Activated B cell treated with CpG ODN at 0.5 μM for 24 hours (primary cell): ENCODE data around the gene CHST15. TPM values are rescaled to one million over a fixed set of nuclear protein-coding genes. Genes with fewer than 3 reads are reported as not detected.

ENCODE experiments used
- ATAC-seq: fragments of 200-7000 bp; cut with Tn5 transposase; one replicate; pipeline ENCODE4 v1.10.0; 2021; ENCODE audit warnings: low read depth, mild to moderate bottlenecking, moderate library complexity
- CTCF ChIA-PET: fragments of 350-600 bp; sonication (Branson Sonifier 250); formaldehyde crosslinking; loops from one replicate; lab custom pipeline; 2021; ENCODE audit warnings: antibody characterized with exemption; lab: Charles Lee
- POLR2A ChIA-PET: fragments of 350-600 bp; sonication (Branson Sonifier 250); formaldehyde crosslinking; loops from one replicate; lab custom pipeline; 2021; ENCODE audit warnings: antibody characterized with exemption; lab: Charles Lee
- DNase-seq: peaks from one replicate; pipeline ENCODE4 v3.0.0; 2022
- H3K27ac Mint-ChIP-seq: one replicate; pipeline ENCODE4 v1.8.0; 2020; ENCODE audit warnings: mixed read lengths
- H3K27me3 Mint-ChIP-seq: one replicate; pipeline ENCODE4 v1.8.0; 2021; ENCODE audit warnings: mixed read lengths
- H3K36me3 Mint-ChIP-seq: one replicate; pipeline ENCODE4 v1.8.0; 2021; ENCODE audit warnings: low read depth, mixed read lengths
- H3K4me1 Mint-ChIP-seq: one replicate; pipeline ENCODE4 v1.8.0; 2021; ENCODE audit warnings: mixed read lengths
- H3K4me3 Mint-ChIP-seq: one replicate; pipeline ENCODE4 v1.8.0; 2020; ENCODE audit warnings: mild to moderate bottlenecking, mixed read lengths
- H3K9me3 Mint-ChIP-seq: one replicate; pipeline ENCODE4 v1.8.0; 2020; ENCODE audit warnings: mixed read lengths
- intact Hi-C: fragments of 100-400 bp; cut with micrococcal nuclease; formaldehyde crosslinking; loops from one replicate; pipeline ENCODE4 v1.15.1; 2024
- total RNA-seq: library from RNA; stranded (reverse); gene quantifications from 2 replicates; pipeline ENCODE4 v1.2.3, GENCODE V29; 2022
- TF ChIP-seq, protein P1 (sequence below): fragments of 200-600 bp; IDR thresholded peaks from one replicate; pipeline ENCODE4 v1.8.0; 2022; ENCODE audit warnings: antibody characterized with exemption, mild to moderate bottlenecking

The CHST15 gene
- total RNA-seq, 1 donor from 2014 or later: 13.8 TPM

GRCh38 chr10:124028700-124029480 is 64.5 kb downstream of the CHST15 start:
- Mint-ChIP-seq H3K27ac (no peak overlapping the region), H3K4me1 (peaks cover 13% of the 10 kb centered on the region), H3K27me3 (no peaks in the 10 kb centered on the region), H3K36me3 (peaks cover 24% of the 10 kb centered on the region), H3K4me3 (no peak overlapping the region), H3K9me3 (no peaks in the 10 kb centered on the region)
- ChIA-PET POLR2A (no interaction called here), CTCF (interaction anchor here (1.1 to 3.4 kb wide), 3 partner anchors 33 to 375 kb away, joined by 3 to 27 read pairs (median 3); no protein-coding TSS in a partner anchor)
- TF ChIP-seq, protein P1, sequence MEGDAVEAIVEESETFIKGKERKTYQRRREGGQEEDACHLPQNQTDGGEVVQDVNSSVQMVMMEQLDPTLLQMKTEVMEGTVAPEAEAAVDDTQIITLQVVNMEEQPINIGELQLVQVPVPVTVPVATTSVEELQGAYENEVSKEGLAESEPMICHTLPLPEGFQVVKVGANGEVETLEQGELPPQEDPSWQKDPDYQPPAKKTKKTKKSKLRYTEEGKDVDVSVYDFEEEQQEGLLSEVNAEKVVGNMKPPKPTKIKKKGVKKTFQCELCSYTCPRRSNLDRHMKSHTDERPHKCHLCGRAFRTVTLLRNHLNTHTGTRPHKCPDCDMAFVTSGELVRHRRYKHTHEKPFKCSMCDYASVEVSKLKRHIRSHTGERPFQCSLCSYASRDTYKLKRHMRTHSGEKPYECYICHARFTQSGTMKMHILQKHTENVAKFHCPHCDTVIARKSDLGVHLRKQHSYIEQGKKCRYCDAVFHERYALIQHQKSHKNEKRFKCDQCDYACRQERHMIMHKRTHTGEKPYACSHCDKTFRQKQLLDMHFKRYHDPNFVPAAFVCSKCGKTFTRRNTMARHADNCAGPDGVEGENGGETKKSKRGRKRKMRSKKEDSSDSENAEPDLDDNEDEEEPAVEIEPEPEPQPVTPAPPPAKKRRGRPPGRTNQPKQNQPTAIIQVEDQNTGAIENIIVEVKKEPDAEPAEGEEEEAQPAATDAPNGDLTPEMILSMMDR: no peak
- no peak for DNase-seq
- intact Hi-C loops: no loop called here
- no peak for ATAC-seq

GRCh38 chr10:124027651-124028050 is 65.7 kb downstream of the CHST15 start:
- intact Hi-C loops: no loop called here
- H3K9me3 Mint-ChIP-seq: no peaks in the 10 kb centered on the region
- H3K4me1 Mint-ChIP-seq: peaks cover 11% of the 10 kb centered on the region
- H3K4me3 Mint-ChIP-seq: no peak overlapping the region
- TF ChIP-seq, protein P1: no peak
- H3K27ac Mint-ChIP-seq: no peak overlapping the region
- H3K27me3 Mint-ChIP-seq: no peaks in the 10 kb centered on the region
- no peak for DNase-seq
- ATAC-seq: no peak
- ChIA-PET CTCF (interaction anchor here (3.4 kb wide), 1 partner anchor 361 kb away, joined by 27 read pairs; no protein-coding TSS in a partner anchor), POLR2A (no interaction called here)
- H3K36me3 Mint-ChIP-seq: peaks cover 24% of the 10 kb centered on the region

- TF ChIP-seq, protein P1: no peak
- Mint-ChIP-seq H3K27ac (no peak overlapping the region), H3K9me3 (no peaks in the 10 kb centered on the region), H3K4me3 (no peak overlapping the region), H3K4me1 (peaks cover 11% of the 10 kb centered on the region), H3K27me3 (no peaks in the 10 kb centered on the region), H3K36me3 (peaks cover 24% of the 10 kb centered on the region)
- CTCF ChIA-PET: interaction anchor here (1.3 to 3.4 kb wide), 3 partner anchors 9 to 362 kb away, joined by 3 to 27 read pairs (median 10); no protein-coding TSS in a partner anchor
- intact Hi-C loops: no loop called here
- no peak for DNase-seq
- no peak for ATAC-seq
- POLR2A ChIA-PET: no interaction called here
Observed at GRCh38 chr10:124027031-124027611, 66.3 kb downstream of the CHST15 start.

- H3K27ac Mint-ChIP-seq: no peak overlapping the region
Observed at GRCh38 chr10:124026589-124026939, 66.8 kb downstream of the CHST15 start.

More at GRCh38 chr10:124026589-124026939, 66.8 kb downstream of the CHST15 start:
- TF ChIP-seq, protein P1: no peak
- ChIA-PET POLR2A (no interaction called here), CTCF (interaction anchor here (1.1 to 3.4 kb wide), 6 partner anchors 9 to 362 kb away, joined by 3 to 27 read pairs (median 4); no protein-coding TSS in a partner anchor)
- H3K9me3 Mint-ChIP-seq: no peaks in the 10 kb centered on the region
- H3K27me3 Mint-ChIP-seq: no peaks in the 10 kb centered on the region
- no peak overlapping the region for H3K4me3 Mint-ChIP-seq
- DNase-seq (no peak), ATAC-seq (no peak)
- peaks cover 24% of the 10 kb centered on the region for H3K36me3 Mint-ChIP-seq
- intact Hi-C loops: no loop called here
- H3K4me1 Mint-ChIP-seq: peaks cover 11% of the 10 kb centered on the region
